Fibroblast of skin of left quadriceps (primary cell): Measurements from ENCODE around the gene TSPAN17.

Experiments used
- DNase-seq, 2 experiments: peaks; one replicate each; pipeline ENCODE4 v3.0.0-alpha.2; 2013; ENCODE audit warnings: low read depth in 2 of 2

The TSPAN17 gene

DNA sequence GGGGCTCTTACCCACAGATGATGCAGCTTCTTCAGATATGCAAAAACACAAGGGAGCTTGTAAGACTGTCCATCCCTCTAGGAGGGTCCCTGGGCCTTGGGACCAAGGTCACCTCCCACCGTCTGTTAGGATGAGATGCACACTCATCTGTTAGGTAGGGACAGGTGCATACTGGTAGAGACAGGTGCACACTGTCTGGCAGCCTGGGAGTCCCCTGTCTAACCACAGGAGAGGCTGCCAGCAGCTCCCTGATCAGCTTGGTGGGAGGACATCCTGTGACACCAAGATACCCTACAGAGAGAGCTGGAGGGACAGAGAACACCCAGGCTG is 13.2 kb downstream of the TSPAN17 start:
- DNase-seq = no peak

DNA sequence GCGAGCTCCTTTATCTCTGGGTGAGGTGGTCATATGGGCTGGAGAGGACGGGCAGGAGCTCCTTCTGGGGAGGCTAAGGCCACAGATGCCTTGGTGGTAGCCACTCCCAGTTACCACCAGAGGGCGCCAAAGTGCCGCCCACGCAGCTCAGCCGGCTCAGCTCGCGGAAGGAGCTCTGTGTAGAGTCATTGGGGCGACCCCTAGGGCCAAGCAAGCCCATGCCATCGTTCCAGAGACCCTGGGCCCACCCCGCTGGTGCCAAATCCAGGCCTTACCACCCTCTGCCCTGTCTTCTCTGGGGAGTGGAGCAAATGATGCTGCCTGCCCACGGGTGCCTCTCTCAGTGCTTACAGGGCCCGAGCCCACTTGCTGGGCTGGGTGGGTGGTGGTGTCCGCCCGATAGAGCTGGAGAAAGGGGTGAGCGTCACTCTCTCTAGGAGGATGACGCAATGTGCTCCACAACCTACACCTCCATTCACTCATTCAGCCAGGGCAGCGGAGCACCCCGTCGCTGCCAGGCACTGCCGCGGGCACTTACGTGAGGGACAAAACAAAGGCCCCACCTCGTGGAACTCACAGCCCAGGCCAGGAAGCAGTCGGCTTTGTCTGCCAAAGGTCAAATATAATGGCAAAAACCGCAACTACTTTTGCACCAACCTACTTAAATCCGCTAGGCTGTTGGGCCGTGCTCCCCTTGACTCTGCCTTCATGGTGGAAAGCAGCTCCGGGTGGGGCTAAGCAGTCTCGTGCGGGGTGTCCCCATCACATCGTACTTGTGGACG is 13.8 kb downstream of the TSPAN17 start:
- DNase-seq = peak; percentile 14 to 37

DNA sequence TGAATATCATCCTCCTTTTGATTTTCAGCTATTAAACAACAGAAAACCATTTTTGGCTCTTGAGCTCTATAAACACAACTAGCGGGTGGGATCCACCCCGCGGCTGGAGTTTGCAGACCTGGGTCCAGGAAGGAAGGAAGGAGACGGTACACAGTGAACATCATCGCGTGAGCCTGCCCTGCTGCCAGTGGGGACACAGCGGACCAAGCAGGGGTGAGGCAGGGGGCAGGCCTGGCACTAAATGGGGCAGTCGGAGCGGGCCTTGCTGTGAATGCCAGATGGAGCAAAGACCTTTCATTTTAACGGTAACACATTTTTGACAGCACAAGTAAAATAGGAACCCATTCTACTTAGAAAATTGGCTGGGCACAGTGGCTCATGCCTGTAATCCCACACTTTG is 14.4 kb downstream of the TSPAN17 start:
- DNase-seq = no peak

- no peak for DNase-seq
Measured at GRCh38 chr5:176662371-176663333, 15.4 kb downstream of the TSPAN17 start.

GRCh38 chr5:176663566-176663965 is 16.3 kb downstream of the TSPAN17 start:
- no peak for DNase-seq

- no peak for DNase-seq
Measured at GRCh38 chr5:176664479-176664878, 17.2 kb downstream of the TSPAN17 start.

- DNase-seq = no peak
Measured at GRCh38 chr5:176664886-176665285, 17.6 kb downstream of the TSPAN17 start.

DNA sequence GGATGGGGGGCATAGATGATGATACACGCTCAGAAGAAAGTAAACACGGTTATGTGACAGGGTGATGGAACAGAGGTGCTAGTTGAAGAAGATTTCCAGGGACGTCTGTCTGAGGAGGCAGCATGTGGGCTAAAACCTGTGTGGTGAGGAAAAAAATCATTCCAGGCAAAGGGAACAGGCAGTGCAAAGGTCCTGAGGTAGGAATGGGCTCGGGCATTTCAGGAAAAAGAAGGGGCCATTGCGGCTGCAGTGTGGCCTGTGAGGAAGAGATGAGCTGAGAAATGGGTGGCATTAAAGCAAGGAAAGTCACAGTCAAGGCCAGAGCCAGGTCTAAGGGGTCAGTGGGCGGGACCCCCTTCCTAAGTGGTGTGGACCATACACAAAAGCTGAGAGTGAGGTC is 18.2 kb downstream of the TSPAN17 start:
- DNase-seq = no peak

GRCh38 chr5:176667637-176668036 is 20.4 kb downstream of the TSPAN17 start:
- DNase-seq = no peak

DNA sequence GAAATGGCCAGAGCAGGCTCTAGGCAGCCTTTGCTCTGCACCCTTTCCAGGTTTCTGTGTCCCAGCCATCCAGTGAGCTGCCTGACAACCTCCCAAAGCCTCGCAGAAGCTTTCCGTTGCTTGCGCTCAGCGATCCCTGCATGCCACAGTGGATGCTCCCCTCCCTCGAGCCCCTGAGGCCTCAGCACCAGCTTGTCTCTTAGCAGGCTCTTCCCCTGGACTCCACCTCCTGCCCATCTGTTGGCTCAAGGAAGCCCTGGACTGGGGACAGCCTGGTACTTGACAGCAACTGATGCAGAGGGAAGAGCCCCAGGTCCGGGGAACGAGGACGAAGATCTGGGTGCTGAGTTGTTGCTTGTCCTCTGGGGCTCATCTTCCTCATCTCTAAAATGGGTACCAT is 23.2 kb downstream of the TSPAN17 start:
- DNase-seq = no peak

- DNase-seq = no peak
Measured at GRCh38 chr5:176671399-176671798, 24.1 kb downstream of the TSPAN17 start.

- DNase-seq = no peak
Measured at GRCh38 chr5:176671890-176672747, 24.8 kb downstream of the TSPAN17 start.

GRCh38 chr5:176673651-176674583 is 26.6 kb downstream of the TSPAN17 start:
- DNase-seq = no peak

GRCh38 chr5:176674799-176675198 is 27.5 kb downstream of the TSPAN17 start:
- no peak for DNase-seq

DNA sequence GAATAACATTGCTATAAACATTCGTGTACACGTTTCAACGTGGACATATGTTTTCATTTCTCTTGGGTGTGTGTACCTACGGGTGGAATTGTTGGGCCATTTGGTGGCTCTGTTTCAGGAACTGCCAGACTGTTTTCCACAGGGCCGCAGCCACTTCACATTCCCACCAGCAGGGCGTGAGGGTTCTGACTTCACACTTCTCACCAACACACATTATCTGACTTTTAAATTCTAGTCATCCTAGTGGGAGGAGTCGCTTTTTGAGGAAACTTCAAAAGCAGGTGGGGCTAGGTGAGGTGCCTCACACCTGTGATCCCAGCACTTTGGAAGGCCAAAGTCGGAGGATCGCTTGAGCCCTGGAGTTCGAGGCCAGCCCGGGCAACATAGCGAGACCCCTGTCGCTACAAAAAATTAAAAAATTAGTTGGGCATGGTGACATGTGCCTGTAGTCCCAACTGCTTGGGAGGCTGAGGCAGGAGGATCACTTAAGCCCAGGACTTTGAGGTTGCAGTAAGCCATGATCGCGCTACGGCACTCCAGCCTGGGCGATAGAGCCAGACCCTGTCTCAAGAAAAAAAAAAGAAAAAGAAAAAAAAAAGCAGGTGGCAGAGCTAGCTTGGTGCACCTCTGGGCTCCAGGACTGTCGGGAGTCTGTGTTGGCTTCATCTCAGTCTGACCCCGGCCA is 28.5 kb downstream of the TSPAN17 start:
- peak; percentile 2 to 3 for DNase-seq

GRCh38 chr5:176676361-176676824 is 29.1 kb downstream of the TSPAN17 start:
- DNase-seq = peak; percentile 3 to 7

GRCh38 chr5:176677209-176677939 is 30.1 kb downstream of the TSPAN17 start:
- DNase-seq = no peak

GRCh38 chr5:176678584-176678983 is 31.3 kb downstream of the TSPAN17 start:
- DNase-seq = no peak
